Activated gamma-delta T cell treated with Interleukin-2 at 50 U/mL for 16 hours (primary cell): ENCODE measurements around the gene ADAP1.

Source experiments
- DNase-seq: peaks from one replicate; pipeline ENCODE4 v3.0.0-alpha.2; 2020

The ADAP1 gene

DNA sequence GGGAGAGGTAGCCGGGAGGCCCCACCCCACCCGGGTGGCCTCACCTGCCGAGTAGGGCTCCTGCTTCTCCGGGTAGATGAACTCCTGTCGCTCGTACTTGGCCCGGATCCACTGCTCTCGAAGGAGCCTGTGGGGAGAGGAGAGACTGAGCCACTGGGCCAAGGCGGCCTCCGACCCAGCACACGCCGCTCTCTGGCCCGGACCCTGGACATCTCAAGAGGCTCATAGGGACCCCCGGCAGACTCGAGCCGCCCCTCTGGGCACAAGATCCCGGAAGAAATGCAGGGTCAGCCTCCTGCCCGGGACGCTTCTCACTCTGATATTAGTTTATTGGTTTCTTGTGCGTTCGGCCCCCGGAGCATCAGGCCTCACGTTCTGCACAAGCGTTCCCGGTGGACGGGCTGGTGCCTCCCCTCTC is 34.5 kb downstream of the ADAP1 start:
- DNase-seq = peak; percentile 3

GRCh38 chr7:919114-919442 is 35.4 kb downstream of the ADAP1 start:
- DNase-seq = no peak

- DNase-seq = no peak
Measured at GRCh38 chr7:918441-919113, 35.9 kb downstream of the ADAP1 start.

GRCh38 chr7:918118-918425 is 36.4 kb downstream of the ADAP1 start:
- DNase-seq = no peak

- no peak for DNase-seq
Measured at GRCh38 chr7:917255-918117, 37.0 kb downstream of the ADAP1 start.

- DNase-seq = no peak
Measured at GRCh38 chr7:916291-916941, 38.1 kb downstream of the ADAP1 start.

- DNase-seq = no peak
Measured at GRCh38 chr7:915291-916218, 38.9 kb downstream of the ADAP1 start.

DNA sequence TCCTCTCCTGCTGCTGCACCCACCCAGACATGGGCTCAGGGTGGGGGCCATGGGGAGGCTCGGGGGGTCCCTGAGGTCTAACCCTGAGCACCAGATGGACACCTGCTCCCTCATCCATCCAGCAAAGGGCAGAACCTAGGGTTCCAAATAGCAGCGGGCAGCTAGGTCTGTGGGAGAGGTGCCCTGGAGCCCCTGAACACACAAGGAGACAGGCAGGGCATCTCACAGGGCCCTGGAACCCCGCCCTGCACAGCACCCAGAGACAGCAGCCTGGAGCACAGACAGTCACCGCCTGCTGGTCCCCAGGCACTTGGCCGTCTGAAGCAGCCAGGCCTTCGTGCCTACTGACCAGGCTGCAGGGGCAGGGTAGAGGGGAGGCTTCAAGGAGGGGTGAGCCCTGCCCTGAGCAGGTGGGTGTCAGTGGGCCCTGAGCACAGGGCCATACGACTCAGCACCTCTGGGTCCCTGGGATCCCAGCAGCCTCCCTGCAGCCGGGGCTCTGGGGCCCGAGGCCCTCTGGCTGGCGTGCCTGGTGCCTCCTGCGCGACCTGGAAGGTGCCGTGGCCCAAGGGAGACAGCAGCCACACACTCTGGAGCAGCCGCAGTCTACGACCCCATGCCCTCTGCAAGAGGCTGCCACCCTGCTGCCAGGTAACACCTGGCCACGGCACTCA is 39.8 kb downstream of the ADAP1 start:
- DNase-seq = no peak

GRCh38 chr7:913736-914520 is 40.6 kb downstream of the ADAP1 start:
- DNase-seq = no peak

DNA sequence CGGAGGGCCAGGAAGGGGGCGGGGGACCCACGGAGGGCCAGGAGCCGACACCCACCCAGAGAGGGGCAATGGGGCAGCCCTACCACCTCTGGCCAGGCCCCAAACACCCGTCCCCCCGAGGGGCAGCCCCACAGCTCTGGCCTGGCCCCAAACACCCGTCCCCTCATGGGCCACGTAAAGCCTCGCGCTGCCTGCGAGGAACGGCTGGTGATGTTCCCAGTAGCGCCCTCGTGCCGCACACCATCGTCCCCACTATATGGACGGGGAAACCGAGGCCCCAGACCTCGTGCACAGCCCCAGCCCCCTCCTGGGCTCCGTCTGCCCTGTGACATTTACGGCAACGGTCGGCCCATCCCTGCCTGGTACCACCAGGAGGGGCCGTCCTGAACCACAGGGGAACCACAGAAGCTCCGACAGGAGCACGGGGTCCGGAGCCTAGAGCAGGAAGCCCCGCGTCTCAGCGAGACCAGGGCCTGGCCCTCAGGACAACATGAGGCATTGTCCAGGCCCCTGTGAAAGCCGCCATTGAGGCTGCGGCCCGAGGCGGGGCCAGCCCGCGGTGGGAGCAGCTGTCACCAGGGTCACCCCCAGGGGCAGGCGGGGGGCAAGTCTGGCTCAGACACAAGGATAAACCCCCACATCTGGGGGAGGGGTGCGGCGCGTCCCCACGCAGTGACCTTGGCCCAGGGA is 42.5 kb downstream of the ADAP1 start:
- no peak for DNase-seq

GRCh38 chr7:910931-911431 is 43.5 kb downstream of the ADAP1 start:
- no peak for DNase-seq

- no peak for DNase-seq
Measured at GRCh38 chr7:910441-910861, 44.0 kb downstream of the ADAP1 start.

DNA sequence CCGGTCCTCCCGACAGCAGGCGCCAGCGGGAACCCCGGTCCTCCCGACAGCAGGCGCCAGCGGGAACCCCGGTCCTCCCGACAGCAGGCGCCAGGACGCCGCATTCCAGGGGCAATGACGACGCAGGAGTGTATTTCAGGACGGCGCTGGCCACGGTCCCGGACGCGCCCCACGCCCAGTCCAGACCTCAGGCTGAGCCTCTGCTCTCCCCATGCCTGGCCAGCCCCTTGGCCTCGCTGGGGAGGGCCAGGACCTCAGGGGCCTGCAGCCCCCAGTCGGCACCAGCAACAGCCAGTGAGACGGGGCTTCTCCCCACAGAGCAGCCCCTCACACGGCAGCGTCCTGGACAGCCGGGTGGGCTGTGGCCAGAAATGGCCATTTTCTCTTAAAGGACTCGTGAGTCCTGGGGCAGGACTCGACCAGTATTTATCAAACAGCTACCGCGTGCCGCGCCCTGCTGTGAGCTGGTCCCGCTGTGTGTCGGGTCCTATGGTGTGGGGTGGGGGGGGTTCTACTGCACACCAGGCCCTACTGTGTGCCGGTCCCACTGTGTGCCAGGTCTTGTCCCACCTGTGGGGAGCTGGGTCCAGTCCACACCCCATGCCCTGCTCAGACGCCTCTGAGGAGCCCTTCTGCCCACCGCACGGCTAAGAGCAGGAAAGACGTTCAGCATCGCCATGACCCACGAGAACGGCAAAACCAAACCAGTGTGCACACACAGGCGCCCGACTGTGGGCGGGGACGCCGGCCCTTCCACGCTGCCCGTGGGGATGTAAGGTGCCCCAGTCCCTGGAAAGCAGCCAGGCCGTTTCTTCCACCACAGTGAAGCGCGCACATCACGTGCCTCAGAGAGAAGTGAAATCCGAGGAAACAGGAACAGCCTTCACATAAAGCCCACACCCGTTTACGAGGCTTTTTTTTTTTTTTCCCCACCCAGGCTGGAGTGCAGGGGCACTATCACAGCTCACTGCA is 44.8 kb downstream of the ADAP1 start:
- DNase-seq = no peak

- DNase-seq = peak; percentile 70
Measured at GRCh38 chr7:908591-909357, 45.7 kb downstream of the ADAP1 start.

- no peak for DNase-seq
Measured at GRCh38 chr7:908159-908581, 46.3 kb downstream of the ADAP1 start.

DNA sequence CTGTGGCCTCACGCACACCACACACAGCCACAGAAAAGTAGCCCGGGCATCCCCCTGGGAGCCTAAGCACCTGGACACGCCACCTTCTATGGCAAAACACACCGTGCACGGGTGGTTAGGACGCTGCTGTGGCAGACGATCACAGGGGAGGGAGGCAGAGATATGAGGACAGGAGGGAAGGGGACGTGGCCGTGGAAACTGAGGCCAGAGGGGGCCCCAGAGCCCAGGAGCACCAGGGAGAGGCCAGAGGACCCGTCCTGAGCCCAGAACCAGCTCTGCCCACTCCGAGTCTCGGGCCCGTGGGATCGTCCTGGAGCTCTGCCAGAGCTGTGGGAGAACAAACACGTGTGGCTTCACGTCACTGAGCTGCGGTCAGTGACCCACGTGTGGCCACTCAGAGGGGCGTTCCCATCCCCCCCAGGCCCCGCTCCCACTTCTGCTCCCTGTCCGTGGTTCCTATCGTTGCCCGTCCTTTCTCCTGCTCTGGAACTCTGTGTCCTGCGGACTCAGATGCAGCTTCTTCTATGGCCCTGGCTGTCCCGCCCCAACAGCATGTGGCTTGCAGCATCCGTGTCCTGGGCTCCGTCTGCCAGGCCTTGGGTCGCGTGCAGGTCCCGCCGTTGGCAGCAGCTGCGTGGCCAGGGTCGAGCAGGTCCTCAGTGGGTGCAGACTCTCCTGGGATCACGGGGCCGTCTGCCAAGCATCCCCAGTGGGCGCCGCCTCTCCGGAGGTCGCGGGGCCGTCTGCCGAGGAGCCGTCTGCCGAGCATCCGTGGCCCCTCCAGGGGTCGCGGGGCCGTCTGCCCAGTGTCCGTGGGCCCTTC is 47.1 kb downstream of the ADAP1 start:
- DNase-seq = no peak

- DNase-seq = no peak
Measured at GRCh38 chr7:906776-907157, 47.7 kb downstream of the ADAP1 start.

GRCh38 chr7:904847-905246 is 49.6 kb downstream of the ADAP1 start:
- no peak for DNase-seq
